ENCODE measurements around the gene GNLY.

Gene GNLY

DNA sequence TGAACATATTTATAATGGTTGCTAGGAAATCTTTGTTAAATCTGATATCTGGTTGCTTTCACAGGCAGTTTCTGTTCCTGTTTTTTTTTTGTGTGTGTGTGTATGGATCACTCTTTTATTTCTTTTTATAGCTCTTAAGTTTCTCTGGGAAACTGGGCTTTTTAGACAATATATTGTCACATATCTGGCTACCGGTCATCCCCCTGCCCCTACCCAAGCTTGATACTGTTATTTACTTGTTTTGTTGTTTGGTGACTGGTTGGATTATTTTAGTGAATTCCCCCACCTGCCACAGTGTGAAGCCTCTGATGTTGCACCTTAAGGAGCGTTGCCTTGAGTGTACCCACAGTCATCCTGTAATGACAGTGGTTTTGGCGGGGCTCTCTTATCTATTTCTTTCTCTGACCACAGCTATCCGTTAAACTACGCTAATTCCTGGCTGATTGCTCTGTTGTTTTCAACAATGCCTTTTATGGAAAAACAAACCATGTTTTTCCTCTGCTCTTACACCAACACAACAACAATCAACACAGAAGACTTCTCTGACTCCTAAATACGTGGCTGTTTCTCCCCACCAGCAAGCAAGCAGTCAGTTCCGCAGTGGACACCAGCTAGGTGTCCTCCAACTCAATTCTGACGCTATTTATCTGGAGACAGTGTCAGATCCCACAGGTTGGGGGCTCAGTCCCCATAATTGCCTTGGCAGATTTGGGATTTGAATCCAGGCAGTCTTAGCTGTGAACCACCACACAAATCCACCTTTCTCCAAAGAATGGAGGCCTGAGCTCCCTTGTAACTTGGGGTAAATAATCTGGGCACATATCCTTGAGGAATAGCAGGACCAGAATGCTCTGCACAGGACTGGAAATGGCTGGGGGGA is 10.9 kb downstream of the GNLY start:
- no peak for TF ChIP-seq CTCF (IDR thresholded peaks at IDR 0.05; ENCODE audit: low read depth, low read length, missing control alignments)
- Histone ChIP-seq H3K27me3 (replicated peaks) (no peaks in the 10 kb centered on the region), H3K36me3 (replicated peaks) (no peaks in the 10 kb centered on the region), H3K27ac (peak overlapping the region; percentile 45), H3K4me3 (ENCODE audit: low read depth, low read length) (no peak overlapping the region)
- no peak for DNase-seq
- in situ Hi-C loops (cut with HindIII; ENCODE audit: low pct_ligation_motif_present, low sequenced_read_pairs): loop anchor here (25.0 kb wide), 1 partner anchor 107 kb away; no protein-coding TSS in a partner anchor

GRCh38 chr2:85705680-85706039 is 11.5 kb downstream of the GNLY start:
- no peaks in the 10 kb centered on the region for H3K36me3 ChIP-seq (replicated peaks)
- in situ Hi-C loops (cut with HindIII; ENCODE audit: low pct_ligation_motif_present, low sequenced_read_pairs): loop anchor here (25.0 kb wide), 1 partner anchor 107 kb away; no protein-coding TSS in a partner anchor
- no peaks in the 10 kb centered on the region for H3K27me3 ChIP-seq (replicated peaks)
- no peak for TF ChIP-seq CTCF (IDR thresholded peaks at IDR 0.05; ENCODE audit: low read depth, low read length, missing control alignments)
- H3K27ac ChIP-seq: peak overlapping the region; percentile 45
- peak; percentile 81 for DNase-seq
- no peak overlapping the region for H3K4me3 ChIP-seq (ENCODE audit: low read depth, low read length)

GRCh38 chr2:85706063-85706462 is 11.9 kb downstream of the GNLY start:
- Histone ChIP-seq H3K36me3 (replicated peaks) (no peaks in the 10 kb centered on the region), H3K4me3 (ENCODE audit: low read depth, low read length) (no peak overlapping the region), H3K27me3 (replicated peaks) (no peaks in the 10 kb centered on the region), H3K27ac (no peak overlapping the region)
- no peak for TF ChIP-seq CTCF (IDR thresholded peaks at IDR 0.05; ENCODE audit: low read depth, low read length, missing control alignments)
- in situ Hi-C loops (cut with HindIII; ENCODE audit: low pct_ligation_motif_present, low sequenced_read_pairs): loop anchor here (25.0 kb wide), 1 partner anchor 106 kb away; no protein-coding TSS in a partner anchor
- no peak for DNase-seq

GRCh38 chr2:85706599-85707296 is 12.6 kb downstream of the GNLY start:
- in situ Hi-C loops (cut with HindIII; ENCODE audit: low pct_ligation_motif_present, low sequenced_read_pairs): loop anchor here (25.0 kb wide), 1 partner anchor 106 kb away; no protein-coding TSS in a partner anchor
- no peak for DNase-seq
- Histone ChIP-seq H3K4me3 (ENCODE audit: low read depth, low read length) (no peak overlapping the region), H3K27me3 (replicated peaks) (no peaks in the 10 kb centered on the region), H3K27ac (no peak overlapping the region), H3K36me3 (replicated peaks) (no peaks in the 10 kb centered on the region)
- no peak for TF ChIP-seq CTCF (IDR thresholded peaks at IDR 0.05; ENCODE audit: low read depth, low read length, missing control alignments)

DNA sequence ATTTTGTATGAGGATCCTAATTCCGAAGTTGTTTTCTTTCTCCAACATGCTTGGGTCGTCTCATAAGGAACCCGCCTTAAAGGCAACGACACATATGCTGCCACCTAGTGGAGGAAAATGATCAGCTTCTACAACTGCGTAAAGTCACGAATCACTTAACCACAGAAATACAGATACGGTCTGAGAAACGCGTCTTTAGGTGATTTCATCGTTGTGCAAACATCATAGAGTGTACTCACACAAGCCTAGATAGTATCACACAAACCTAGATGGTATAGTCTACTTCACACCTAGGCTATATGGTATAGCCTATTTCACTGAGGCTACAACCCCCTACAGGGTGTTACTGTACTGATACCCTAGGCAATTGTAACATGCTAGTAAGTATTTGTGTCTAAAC is 13.1 kb downstream of the GNLY start:
- no peak overlapping the region for H3K4me3 ChIP-seq (ENCODE audit: low read depth, low read length)
- no peak overlapping the region for H3K27ac ChIP-seq
- TF ChIP-seq CTCF (IDR thresholded peaks at IDR 0.05; ENCODE audit: low read depth, low read length, missing control alignments): peak; percentile 84
- peak; percentile 94 for DNase-seq
- no peaks in the 10 kb centered on the region for H3K36me3 ChIP-seq (replicated peaks)
- in situ Hi-C loops (cut with HindIII; ENCODE audit: low pct_ligation_motif_present, low sequenced_read_pairs): loop anchor here (25.0 kb wide), 1 partner anchor 105 kb away; no protein-coding TSS in a partner anchor
- no peaks in the 10 kb centered on the region for H3K27me3 ChIP-seq (replicated peaks)

Measured in brain microvascular endothelial cell (primary cell).